ENCODE data around the gene CCND3.

DNA sequence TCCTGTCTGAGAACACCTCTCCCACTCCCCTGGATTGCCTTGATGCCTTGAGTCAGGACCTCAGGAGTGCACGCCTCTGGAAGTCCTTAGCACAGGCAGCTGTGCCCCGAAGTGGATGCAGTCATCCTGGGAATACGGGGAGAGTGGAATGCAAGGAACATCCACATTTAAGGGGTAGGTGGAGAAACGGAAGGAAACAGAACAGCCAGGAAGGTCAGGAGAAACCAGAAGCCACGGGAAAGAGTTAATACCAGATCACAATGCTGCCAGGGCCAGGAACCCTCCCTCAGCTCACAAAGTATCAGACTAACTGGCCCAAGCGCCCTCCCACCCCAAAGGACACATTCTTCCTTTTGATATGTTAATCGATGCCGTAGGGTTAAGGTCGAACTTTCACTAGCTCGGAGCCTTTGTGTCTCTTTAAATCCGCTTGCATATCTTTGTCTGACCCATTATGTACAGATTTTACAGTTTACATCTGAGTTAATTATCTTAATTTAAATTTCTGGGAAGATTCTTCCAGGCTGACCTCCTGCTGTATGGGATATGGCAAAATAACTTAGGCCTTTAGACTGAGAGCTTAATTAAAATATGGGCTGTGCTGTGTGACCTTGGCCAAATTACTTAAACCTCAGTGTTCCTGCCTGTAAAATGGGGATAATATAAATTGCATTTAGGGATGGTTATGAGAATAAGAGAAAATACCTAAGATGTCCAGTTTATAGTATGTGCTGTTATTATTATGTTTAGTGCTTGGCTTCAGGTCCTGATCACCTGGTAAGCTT lies 24.0 kb upstream of the CCND3 start:
- no peak for TF ChIP-seq POLR2A (IDR thresholded peaks at IDR 0.05; ENCODE audit: extremely low read depth, insufficient read length)
- TF ChIP-seq, protein P1, sequence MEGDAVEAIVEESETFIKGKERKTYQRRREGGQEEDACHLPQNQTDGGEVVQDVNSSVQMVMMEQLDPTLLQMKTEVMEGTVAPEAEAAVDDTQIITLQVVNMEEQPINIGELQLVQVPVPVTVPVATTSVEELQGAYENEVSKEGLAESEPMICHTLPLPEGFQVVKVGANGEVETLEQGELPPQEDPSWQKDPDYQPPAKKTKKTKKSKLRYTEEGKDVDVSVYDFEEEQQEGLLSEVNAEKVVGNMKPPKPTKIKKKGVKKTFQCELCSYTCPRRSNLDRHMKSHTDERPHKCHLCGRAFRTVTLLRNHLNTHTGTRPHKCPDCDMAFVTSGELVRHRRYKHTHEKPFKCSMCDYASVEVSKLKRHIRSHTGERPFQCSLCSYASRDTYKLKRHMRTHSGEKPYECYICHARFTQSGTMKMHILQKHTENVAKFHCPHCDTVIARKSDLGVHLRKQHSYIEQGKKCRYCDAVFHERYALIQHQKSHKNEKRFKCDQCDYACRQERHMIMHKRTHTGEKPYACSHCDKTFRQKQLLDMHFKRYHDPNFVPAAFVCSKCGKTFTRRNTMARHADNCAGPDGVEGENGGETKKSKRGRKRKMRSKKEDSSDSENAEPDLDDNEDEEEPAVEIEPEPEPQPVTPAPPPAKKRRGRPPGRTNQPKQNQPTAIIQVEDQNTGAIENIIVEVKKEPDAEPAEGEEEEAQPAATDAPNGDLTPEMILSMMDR (IDR thresholded peaks at IDR 0.05; ENCODE audit: low read depth, low read length): no peak

Measured in NB4 (cell line).